HG03139 (cell line): Measurements from ENCODE around the gene CPNE5.
"Not testable (repeated sequence)": the region's sequence is repeated elsewhere in the genome, so short reads cannot be mapped to it uniquely, and the experiment has no call there.

Experiments
- ATAC-seq: cut with Tn5 transposase; IDR thresholded peaks from one replicate; pipeline ENCODE4 v1.9.1; 2021; ENCODE audit not compliant: unreplicated experiment

Gene CPNE5

GRCh38 chr6:36728289-36729160 is 110.7 kb downstream of the CPNE5 start:
- no peak for ATAC-seq

GRCh38 chr6:36727505-36728021 is 111.7 kb downstream of the CPNE5 start:
- ATAC-seq: no peak

- no peak for ATAC-seq
Measured at GRCh38 chr6:36725581-36725980, 113.7 kb downstream of the CPNE5 start.

GRCh38 chr6:36724514-36725390 is 114.5 kb downstream of the CPNE5 start:
- ATAC-seq: no peak

- not testable (repeated sequence) for ATAC-seq
Measured at GRCh38 chr6:36723992-36724391, 115.3 kb downstream of the CPNE5 start.

- no peak for ATAC-seq
Measured at GRCh38 chr6:36722879-36723278, 116.4 kb downstream of the CPNE5 start.

GRCh38 chr6:36722365-36722764 is 116.9 kb downstream of the CPNE5 start:
- no peak for ATAC-seq

GRCh38 chr6:36721369-36722140 is 117.7 kb downstream of the CPNE5 start:
- no peak for ATAC-seq

- ATAC-seq: no peak
Measured at GRCh38 chr6:36720251-36721141, 118.7 kb downstream of the CPNE5 start.

GRCh38 chr6:36719126-36719525 is 120.1 kb downstream of the CPNE5 start:
- ATAC-seq: no peak

GRCh38 chr6:36718560-36718959 is 120.7 kb downstream of the CPNE5 start:
- ATAC-seq: no peak

GRCh38 chr6:36717871-36718540 is 121.2 kb downstream of the CPNE5 start:
- ATAC-seq: no peak

GRCh38 chr6:36717231-36717825 is 121.9 kb downstream of the CPNE5 start:
- ATAC-seq: no peak

- no peak for ATAC-seq
Measured at GRCh38 chr6:36716476-36717093, 122.7 kb downstream of the CPNE5 start.

- ATAC-seq: no peak
Measured at GRCh38 chr6:36715469-36715868, 123.8 kb downstream of the CPNE5 start.

GRCh38 chr6:36714511-36714910 is 124.7 kb downstream of the CPNE5 start:
- no peak for ATAC-seq

GRCh38 chr6:36713846-36714245 is 125.4 kb downstream of the CPNE5 start:
- no peak for ATAC-seq

- no peak for ATAC-seq
Measured at GRCh38 chr6:36712816-36713215, 126.4 kb downstream of the CPNE5 start.

GRCh38 chr6:36706339-36706738 is 132.9 kb downstream of the CPNE5 start:
- ATAC-seq: no peak
